ENCODE measurements around the gene OS9.

GRCh38 chr12:57657744-57658143 lies 36.2 kb upstream of the OS9 start:
- TF ChIP-seq CTCF (IDR thresholded peaks at IDR 0.05) (no peak), E2F6 (IDR thresholded peaks at IDR 0.05; ENCODE audit: borderline replicate concordance, low read depth) (no peak), HDAC2 (IDR thresholded peaks at IDR 0.05) (no peak), ZFP36 (IDR thresholded peaks at IDR 0.05; ENCODE audit: borderline replicate concordance, partially characterized antibody) (no peak), CHD4 (IDR thresholded peaks at IDR 0.05; ENCODE audit: borderline replicate concordance) (no peak), MAZ (IDR thresholded peaks at IDR 0.05; ENCODE audit: borderline replicate concordance, low read depth, low read length) (no peak)

Data from A549 (cell line).